GM11168 (cell line): ENCODE results near the gene WWC2.
"Not testable (repeated sequence)": the region's sequence is repeated elsewhere in the genome, so short reads cannot be mapped to it uniquely, and the experiment has no call there.

Experiments
- in situ Hi-C: fragments of 300-500 bp; cut with MboI; formaldehyde crosslinking; loops from one replicate; pipeline ENCODE4 v1.12.0; 2022; ENCODE audit warnings: low sequenced_read_pairs; ENCODE audit not compliant: unreplicated experiment

Gene WWC2

DNA sequence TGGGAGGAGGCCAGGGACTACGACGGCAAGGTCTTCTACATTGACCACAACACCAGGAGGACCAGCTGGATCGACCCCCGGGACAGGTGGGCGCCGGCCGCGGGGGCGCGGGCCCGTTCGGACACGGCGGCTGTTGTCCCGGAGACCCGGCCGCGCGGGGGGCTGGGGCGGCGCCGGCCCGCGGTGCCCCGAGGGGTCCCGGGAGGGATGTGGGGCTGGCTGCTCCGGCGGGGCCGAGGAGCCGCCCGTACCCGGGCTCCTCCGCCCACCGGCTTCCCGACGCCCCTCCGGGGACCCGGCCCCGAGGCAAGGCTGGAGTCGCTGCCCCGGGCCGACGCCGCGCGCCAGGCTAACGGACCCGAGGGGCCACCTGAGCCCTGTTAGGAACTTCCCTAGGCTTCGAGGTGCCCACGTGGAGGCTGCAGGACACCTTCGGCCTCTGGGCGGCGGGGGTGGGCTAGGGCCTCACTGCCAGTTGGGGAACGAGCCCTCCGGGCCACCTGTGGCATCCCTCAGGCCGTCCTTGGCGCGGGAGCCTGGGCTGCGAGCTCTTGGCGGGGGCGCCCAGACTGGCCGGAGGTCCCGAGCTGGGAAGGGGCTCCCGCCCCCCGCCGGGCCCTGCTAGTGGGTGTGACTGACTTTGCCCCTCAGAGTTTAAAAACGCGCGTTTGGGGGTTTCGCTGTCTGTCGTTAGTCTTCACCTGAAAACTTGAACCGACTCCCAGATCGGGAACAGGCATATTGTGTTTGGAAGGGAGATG is 660 bp downstream of the WWC2 start:
- in situ Hi-C loops: no loop called here

- in situ Hi-C loops: no loop called here
Measured at GRCh38 chr4:183100298-183100599, 1.2 kb downstream of the WWC2 start.

DNA sequence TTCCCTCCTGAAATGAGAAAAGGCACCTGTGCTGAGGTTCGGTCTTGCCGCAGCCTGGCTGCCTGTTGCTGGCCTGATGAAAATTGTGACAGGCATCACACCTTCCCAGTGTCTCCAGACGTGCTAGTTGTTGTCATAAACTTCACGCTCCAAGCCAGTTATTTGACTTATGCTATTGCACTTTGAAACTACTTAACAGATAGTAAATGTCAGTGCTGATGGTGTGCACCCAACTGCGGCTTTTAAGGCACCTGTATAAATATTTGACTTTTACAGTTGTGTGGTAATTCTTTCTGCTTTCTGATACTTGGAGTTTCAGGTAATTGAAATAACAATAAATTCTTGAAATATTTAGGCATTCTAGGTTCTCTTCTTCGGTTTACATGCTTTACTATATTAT is 1.8 kb downstream of the WWC2 start:
- in situ Hi-C loops: no loop called here

DNA sequence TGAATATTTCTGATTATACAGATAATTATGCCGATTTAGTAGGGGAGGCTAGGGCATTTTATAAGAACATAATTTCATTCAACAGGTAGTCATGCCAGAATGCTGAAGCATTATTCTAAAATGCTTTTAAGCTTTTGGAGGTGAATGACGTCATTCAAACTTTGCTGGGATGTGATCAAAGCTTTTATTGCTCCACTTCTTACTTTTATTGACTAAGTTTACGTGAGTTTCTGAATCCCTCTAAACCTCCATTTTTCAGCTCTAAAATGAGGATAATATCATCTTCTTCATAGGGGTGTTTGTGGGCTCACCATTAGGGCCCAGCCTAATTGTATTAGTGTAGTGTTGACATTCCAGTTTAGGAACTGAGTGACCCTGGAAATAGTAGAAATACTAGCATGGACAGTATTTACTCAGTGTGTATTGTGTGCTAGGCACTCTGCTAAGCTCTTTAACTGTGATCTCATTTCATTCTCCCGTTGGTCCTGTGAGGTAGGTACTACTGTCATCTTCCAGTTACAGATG is 3.0 kb downstream of the WWC2 start:
- in situ Hi-C loops: no loop called here

GRCh38 chr4:183105092-183105491 is 6.0 kb downstream of the WWC2 start:
- in situ Hi-C loops: no loop called here

DNA sequence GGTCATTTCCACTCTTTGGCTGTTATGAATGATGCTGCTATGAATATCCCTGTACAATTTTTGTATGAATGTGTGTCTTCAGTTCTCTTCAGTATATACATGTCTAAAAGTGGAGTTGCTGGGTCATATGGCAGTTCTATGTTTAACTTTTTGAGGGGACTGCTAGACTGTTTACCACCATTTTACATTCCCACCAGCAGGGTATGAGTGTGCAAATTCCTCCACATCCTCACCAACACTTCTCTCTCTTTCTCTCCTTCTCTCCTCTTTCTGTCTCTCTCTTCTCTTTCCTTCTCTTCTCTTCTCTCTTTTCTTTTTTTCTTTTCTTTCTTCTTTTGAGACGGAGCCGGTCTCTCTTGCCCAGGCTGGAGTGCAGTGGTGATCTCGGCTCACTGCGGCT is 7.8 kb downstream of the WWC2 start:
- in situ Hi-C loops: no loop called here

DNA sequence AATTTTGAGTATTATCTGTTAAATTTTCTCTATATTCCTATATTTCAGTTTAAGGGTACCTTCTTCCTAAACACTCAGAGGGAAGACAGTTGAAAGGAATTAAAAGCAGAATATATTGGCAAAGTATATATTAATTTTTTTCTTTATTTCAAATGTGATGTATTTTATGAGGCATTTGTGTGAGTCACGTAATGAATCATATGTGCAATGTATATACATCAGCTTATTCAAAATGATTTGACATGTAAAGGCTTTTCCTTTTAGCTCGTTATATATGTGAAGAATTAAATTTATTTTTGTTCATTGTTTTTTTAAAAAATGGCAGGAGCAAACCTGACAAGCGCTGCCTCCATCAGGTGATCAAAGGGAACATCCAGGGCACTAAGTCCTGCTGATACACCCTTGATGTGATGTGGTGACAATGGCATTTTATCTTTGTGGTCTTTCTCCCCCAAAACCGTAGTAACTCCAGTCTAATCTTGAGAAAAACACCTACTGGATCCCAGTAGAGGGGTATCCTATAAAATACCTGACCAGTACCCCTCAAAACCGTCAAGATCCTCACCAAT is 8.9 kb downstream of the WWC2 start:
- in situ Hi-C loops: no loop called here

GRCh38 chr4:183110244-183110643 is 11.2 kb downstream of the WWC2 start:
- in situ Hi-C loops: no loop called here

DNA sequence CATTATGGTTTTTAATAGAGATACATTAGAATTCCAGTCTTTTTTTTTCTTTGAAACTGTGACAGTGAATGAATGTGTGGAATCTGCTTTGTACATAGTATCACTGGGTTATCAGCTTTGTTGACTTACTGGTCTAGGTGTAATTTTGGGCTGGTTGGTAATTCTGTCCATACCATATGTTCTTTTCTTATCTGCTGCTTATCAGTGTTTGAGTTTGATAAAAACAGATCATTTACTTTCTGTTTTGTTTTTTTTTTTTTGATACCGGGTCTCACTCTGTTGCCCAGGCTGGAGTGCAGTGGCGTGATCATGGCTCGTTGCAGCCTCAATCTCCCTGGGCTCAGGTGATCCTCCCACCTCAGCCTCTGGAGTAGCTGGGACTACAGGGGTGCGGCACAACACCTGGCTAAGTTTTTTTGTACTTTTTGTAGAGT is 12.4 kb downstream of the WWC2 start:
- in situ Hi-C loops: no loop called here

- in situ Hi-C loops: no loop called here
Measured at GRCh38 chr4:183118141-183118540, 19.1 kb downstream of the WWC2 start.

DNA sequence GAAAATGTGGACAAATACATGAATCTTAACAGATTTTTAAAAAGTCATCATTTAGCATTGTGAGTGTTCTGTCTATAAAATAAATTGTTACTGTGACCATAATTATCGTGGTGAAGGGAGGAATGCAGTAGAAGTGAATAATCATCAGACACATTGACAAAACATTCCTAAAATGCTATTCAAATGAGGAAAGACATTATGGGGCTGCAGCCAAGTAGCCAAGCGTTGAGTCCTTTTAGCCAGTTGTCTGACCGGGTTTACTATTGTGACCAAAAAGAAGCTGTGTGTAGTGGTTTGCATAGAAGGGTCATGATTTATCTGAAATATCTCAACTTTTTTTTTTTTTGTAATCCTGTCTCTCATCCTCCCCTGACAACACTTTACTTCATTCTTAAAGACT is 19.5 kb downstream of the WWC2 start:
- in situ Hi-C loops: no loop called here

DNA sequence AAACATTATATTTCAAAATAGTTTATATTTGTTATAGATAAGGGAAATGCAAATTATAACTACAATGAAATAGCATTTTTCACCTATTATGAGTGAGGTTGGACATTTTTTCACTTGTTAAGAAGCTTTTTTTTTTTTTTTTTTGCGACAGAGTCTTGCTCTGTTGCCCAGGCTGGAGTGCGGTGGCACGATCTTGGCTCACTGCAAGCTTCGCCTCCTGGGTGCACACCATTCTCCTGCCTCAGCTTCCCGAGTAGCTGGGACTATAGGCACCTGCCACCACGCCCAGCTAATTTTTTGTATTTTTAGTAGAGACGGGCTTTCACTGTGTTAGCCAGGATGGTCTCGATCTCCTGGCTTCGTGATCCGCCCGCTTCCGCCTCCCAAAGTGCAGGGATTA is 22.6 kb downstream of the WWC2 start:
- in situ Hi-C loops: not testable (repeated sequence)

DNA sequence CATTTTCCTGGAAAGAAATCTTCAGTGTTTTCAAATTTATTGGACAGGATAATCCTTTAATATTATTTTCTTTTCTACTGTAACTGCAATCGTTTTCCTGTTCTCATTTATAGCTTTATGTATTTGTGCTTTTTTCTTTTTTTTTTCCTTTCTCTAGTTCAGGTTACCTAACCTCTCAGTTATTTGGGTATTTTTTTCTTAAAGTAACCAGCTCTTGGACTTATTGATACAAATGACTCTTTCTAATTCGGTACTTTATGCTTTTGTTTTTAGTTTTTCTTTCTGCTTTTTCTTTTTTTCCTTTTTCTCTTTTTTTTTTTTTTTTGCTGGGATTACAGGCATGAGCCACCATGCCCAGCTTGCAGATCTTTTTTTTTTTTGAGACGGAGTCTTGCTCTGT is 25.2 kb downstream of the WWC2 start:
- in situ Hi-C loops: no loop called here

DNA sequence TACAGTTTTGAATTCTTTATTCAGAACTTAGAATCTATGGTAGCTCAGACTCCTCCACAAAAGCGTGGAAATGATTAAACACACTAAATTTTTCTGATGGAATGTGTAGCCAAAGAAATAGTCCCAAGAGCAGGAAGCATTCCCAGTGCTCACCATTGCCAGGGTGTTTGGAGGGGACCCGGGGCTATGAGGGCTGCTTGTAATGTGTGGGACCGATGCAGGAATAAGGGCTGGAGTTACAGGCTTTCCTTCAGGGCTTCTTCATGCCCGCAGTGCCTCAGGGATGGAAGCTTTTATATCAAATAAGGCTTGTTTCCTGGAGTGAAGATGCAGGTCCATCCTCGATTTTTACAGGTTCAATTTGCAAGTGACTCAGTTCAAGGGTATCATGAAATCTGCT is 25.8 kb downstream of the WWC2 start:
- in situ Hi-C loops: no loop called here

- in situ Hi-C loops: no loop called here
Measured at GRCh38 chr4:183129125-183129524, 30.1 kb downstream of the WWC2 start.

- in situ Hi-C loops: no loop called here
Measured at GRCh38 chr4:183129675-183130074, 30.6 kb downstream of the WWC2 start.

- in situ Hi-C loops: no loop called here
Measured at GRCh38 chr4:183130328-183131155, 31.5 kb downstream of the WWC2 start.

- in situ Hi-C loops: no loop called here
Measured at GRCh38 chr4:183132081-183132480, 33.0 kb downstream of the WWC2 start.

DNA sequence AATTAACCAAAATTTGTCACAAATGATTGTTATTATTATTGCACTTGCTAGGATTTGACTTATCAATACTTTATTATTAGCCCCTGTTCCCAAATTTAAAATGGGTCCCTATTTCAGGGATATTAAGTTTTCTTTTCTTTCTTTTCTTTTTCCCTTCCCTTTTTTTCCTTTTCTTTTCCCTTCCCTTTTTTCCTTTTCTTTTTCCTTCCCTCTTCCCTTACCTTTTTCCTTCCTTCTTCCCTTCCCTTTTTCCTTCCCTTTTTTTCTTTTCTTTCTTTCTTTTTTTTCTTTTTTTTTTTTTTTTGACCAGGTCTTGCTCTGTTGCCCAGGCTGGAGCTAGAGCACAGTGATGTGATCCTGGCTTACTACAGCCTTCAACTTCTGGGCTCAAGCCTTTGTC is 33.8 kb downstream of the WWC2 start:
- in situ Hi-C loops: no loop called here

GRCh38 chr4:183136855-183137254 is 37.8 kb downstream of the WWC2 start:
- in situ Hi-C loops: no loop called here

DNA sequence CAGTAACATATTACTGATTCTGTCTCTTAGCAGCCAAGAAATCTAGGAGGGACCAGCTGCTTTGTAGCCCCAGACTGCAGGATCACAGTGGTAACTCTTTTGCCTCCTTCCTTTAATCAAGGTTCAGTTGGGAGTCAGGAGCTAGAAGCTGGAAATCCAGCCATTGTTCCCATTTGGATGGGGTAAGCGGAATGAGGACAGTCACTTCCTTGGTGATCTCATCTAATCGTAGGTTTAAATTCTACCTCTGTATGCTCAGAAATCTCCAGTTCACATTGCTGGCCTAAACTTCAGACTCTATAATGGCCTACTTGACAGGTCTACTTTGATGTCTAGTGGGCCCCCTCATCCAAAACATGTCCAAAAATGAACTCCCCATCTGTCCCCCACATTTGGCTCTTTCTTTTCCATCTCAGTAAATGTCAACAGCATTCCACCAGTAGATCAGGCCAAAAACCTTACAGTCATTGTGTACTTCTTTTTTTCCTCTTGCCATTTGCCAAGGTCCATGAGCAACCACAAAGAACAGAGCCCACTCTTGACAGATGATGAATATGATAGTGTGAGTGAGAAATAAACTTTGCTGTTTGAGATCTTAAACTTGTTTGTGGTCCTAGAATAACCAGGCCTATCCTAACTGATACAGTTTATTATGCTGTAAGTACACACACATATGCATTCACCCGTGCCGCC is 40.1 kb downstream of the WWC2 start:
- in situ Hi-C loops: no loop called here
